SJCRH30 (cell line): Measurements from ENCODE around the gene PTPN4. TPM values are rescaled to one million over a fixed set of nuclear protein-coding genes. Genes with fewer than 3 reads are reported as not detected.

Experiments used
- DNase-seq, 2 experiments: peaks; one replicate each; pipeline ENCODE4 v3.0.0-alpha.2; 2015 to 2020
- H3K27ac ChIP-seq: fragments of 250-450 bp; sonication (Bioruptor Pico); 2 replicates; pipeline ENCODE4 v1.5.1; 2020; ENCODE audit warnings: mild to moderate bottlenecking, moderate library complexity
- H3K27me3 ChIP-seq: fragments of 250-450 bp; sonication (Bioruptor Pico); 2 replicates; pipeline ENCODE4 v1.5.1; 2020; ENCODE audit warnings: mild to moderate bottlenecking, moderate library complexity
- H3K36me3 ChIP-seq: fragments of 250-450 bp; sonication (Bioruptor Pico); 2 replicates; pipeline ENCODE4 v1.5.1; 2020; ENCODE audit warnings: mild to moderate bottlenecking, moderate library complexity
- H3K4me1 ChIP-seq: fragments of 250-450 bp; sonication (Bioruptor Pico); 2 replicates; pipeline ENCODE4 v1.5.1; 2020; ENCODE audit warnings: mild to moderate bottlenecking, moderate library complexity
- H3K4me3 ChIP-seq: fragments of 250-450 bp; sonication (Bioruptor Pico); 2 replicates; pipeline ENCODE4 v1.5.1; 2020; ENCODE audit warnings: mild to moderate bottlenecking, moderate library complexity
- H3K9me3 ChIP-seq: fragments of 250-450 bp; sonication (Bioruptor Pico); replicated peaks from 2 replicates; pipeline ENCODE4 v1.5.1; 2020; ENCODE audit warnings: mild to moderate bottlenecking, moderate library complexity
- total RNA-seq: library from RNA; depleted of rRNA; stranded (reverse); fragments of >200 nt; shearing (Covaris generic); gene quantifications from 2 replicates; pipeline ENCODE4 v1.2.3, GENCODE V29; 2014

PTPN4 gene
- total RNA-seq, 1 experiment from 2014 or later = 30.8 TPM

- Histone ChIP-seq H3K4me3 (no peak overlapping the region), H3K27ac (no peak overlapping the region), H3K36me3 (no peaks in the 10 kb centered on the region), H3K27me3 (no peaks in the 10 kb centered on the region), H3K4me1 (no peaks in the 10 kb centered on the region; the same call in 1 of the 2 replicates), H3K9me3 (no peaks in the 10 kb centered on the region)
- no peak for DNase-seq
Observed at GRCh38 chr2:119929537-119929936, 169.8 kb downstream of the PTPN4 start.

GRCh38 chr2:119932809-119933208 is 173.1 kb downstream of the PTPN4 start:
- Histone ChIP-seq H3K27ac (no peak overlapping the region), H3K9me3 (no peaks in the 10 kb centered on the region), H3K4me3 (no peak overlapping the region), H3K27me3 (no peaks in the 10 kb centered on the region), H3K36me3 (peaks cover 4% of the 10 kb centered on the region; the same call in 1 of the 2 replicates), H3K4me1 (no peaks in the 10 kb centered on the region; the same call in 1 of the 2 replicates)
- no peak for DNase-seq

- Histone ChIP-seq H3K4me1 (no peaks in the 10 kb centered on the region; the same call in 1 of the 2 replicates), H3K9me3 (no peaks in the 10 kb centered on the region), H3K36me3 (peaks cover 8% of the 10 kb centered on the region; the same call in 1 of the 2 replicates), H3K4me3 (no peak overlapping the region), H3K27me3 (no peaks in the 10 kb centered on the region), H3K27ac (no peak overlapping the region)
- DNase-seq = no peak
Observed at GRCh38 chr2:119934319-119934718, 174.6 kb downstream of the PTPN4 start.

GRCh38 chr2:119937680-119938079 is 178.0 kb downstream of the PTPN4 start:
- Histone ChIP-seq H3K9me3 (no peaks in the 10 kb centered on the region), H3K27ac (no peak overlapping the region)
- DNase-seq = no peak

GRCh38 chr2:119939915-119940314 is 180.2 kb downstream of the PTPN4 start:
- Histone ChIP-seq H3K4me1 (no peaks in the 10 kb centered on the region), H3K27ac (no peak overlapping the region), H3K9me3 (no peaks in the 10 kb centered on the region), H3K27me3 (no peaks in the 10 kb centered on the region), H3K36me3 (peaks cover 8% of the 10 kb centered on the region; the same call in 1 of the 2 replicates), H3K4me3 (no peak overlapping the region)
- no peak for DNase-seq

More at GRCh38 chr2:119937680-119938079, 178.0 kb downstream of the PTPN4 start:
- Histone ChIP-seq H3K36me3 (peaks cover 8% of the 10 kb centered on the region; the same call in 1 of the 2 replicates), H3K4me1 (no peaks in the 10 kb centered on the region; the same call in 1 of the 2 replicates), H3K4me3 (no peak overlapping the region), H3K27me3 (no peaks in the 10 kb centered on the region)

GRCh38 chr2:119940856-119941255 is 181.1 kb downstream of the PTPN4 start:
- DNase-seq = no peak
- 0 out of 2 replicates have a peak, but pooled peaks cover 4% of the 10 kb centered on the region for H3K36me3 ChIP-seq
- no peaks in the 10 kb centered on the region for H3K27me3 ChIP-seq
- no peak overlapping the region for H3K4me3 ChIP-seq
- H3K27ac ChIP-seq = no peak overlapping the region
- H3K4me1 ChIP-seq = no peaks in the 10 kb centered on the region
- H3K9me3 ChIP-seq = no peaks in the 10 kb centered on the region

GRCh38 chr2:119941388-119941787 is 181.7 kb downstream of the PTPN4 start:
- DNase-seq = no peak
- no peak overlapping the region for H3K4me3 ChIP-seq
- no peaks in the 10 kb centered on the region for H3K27me3 ChIP-seq
- no peaks in the 10 kb centered on the region for H3K4me1 ChIP-seq
- no peak overlapping the region for H3K27ac ChIP-seq
- H3K9me3 ChIP-seq = no peaks in the 10 kb centered on the region
- H3K36me3 ChIP-seq = peaks cover 4% of the 10 kb centered on the region; the same call in 1 of the 2 replicates

GRCh38 chr2:119941981-119942513 is 182.3 kb downstream of the PTPN4 start:
- no peak overlapping the region for H3K27ac ChIP-seq

GRCh38 chr2:119943058-119943457 is 183.3 kb downstream of the PTPN4 start:
- Histone ChIP-seq H3K4me1 (no peaks in the 10 kb centered on the region), H3K27me3 (no peaks in the 10 kb centered on the region), H3K27ac (no peak overlapping the region), H3K4me3 (no peak overlapping the region), H3K9me3 (no peaks in the 10 kb centered on the region), H3K36me3 (peaks cover 6% of the 10 kb centered on the region; the same call in 1 of the 2 replicates)
- DNase-seq = no peak

More at GRCh38 chr2:119941981-119942513, 182.3 kb downstream of the PTPN4 start:
- Histone ChIP-seq H3K4me1 (no peaks in the 10 kb centered on the region), H3K36me3 (peaks cover 4% of the 10 kb centered on the region; the same call in 1 of the 2 replicates), H3K27me3 (no peaks in the 10 kb centered on the region), H3K9me3 (no peaks in the 10 kb centered on the region), H3K4me3 (no peak overlapping the region)
- no peak for DNase-seq

- Histone ChIP-seq H3K27ac (no peak overlapping the region), H3K36me3 (peaks cover 2% of the 10 kb centered on the region; the same call in 1 of the 2 replicates), H3K27me3 (no peaks in the 10 kb centered on the region), H3K4me1 (no peaks in the 10 kb centered on the region), H3K4me3 (no peak overlapping the region), H3K9me3 (no peaks in the 10 kb centered on the region)
- DNase-seq = no peak
Observed at GRCh38 chr2:119947535-119947934, 187.8 kb downstream of the PTPN4 start.

- no peak overlapping the region for H3K4me3 ChIP-seq
- H3K36me3 ChIP-seq = peaks cover 6% of the 10 kb centered on the region; the same call in 1 of the 2 replicates
- DNase-seq = no peak
- H3K27ac ChIP-seq = no peak overlapping the region
- no peaks in the 10 kb centered on the region for H3K9me3 ChIP-seq
- no peaks in the 10 kb centered on the region for H3K27me3 ChIP-seq
- H3K4me1 ChIP-seq = no peaks in the 10 kb centered on the region
Observed at GRCh38 chr2:119950966-119951365, 191.2 kb downstream of the PTPN4 start.

- DNase-seq = no peak
- no peaks in the 10 kb centered on the region for H3K27me3 ChIP-seq
- H3K9me3 ChIP-seq = no peaks in the 10 kb centered on the region
- no peak overlapping the region for H3K4me3 ChIP-seq
- H3K36me3 ChIP-seq = peaks cover 24% of the 10 kb centered on the region
- no peak overlapping the region for H3K27ac ChIP-seq
- no peaks in the 10 kb centered on the region; the same call in 1 of the 2 replicates for H3K4me1 ChIP-seq
Observed at GRCh38 chr2:119958670-119959268, 199.0 kb downstream of the PTPN4 start.

GRCh38 chr2:119960821-119961220 is 201.1 kb downstream of the PTPN4 start:
- Histone ChIP-seq H3K4me3 (no peak overlapping the region), H3K9me3 (no peaks in the 10 kb centered on the region), H3K4me1 (no peaks in the 10 kb centered on the region; the same call in 1 of the 2 replicates), H3K27me3 (no peaks in the 10 kb centered on the region), H3K36me3 (peaks cover 27% of the 10 kb centered on the region), H3K27ac (no peak overlapping the region)
- DNase-seq = peak in 1 of 2 experiments; percentile 4

GRCh38 chr2:119981896-119982295 is 222.2 kb downstream of the PTPN4 start:
- H3K27me3 ChIP-seq = no peaks in the 10 kb centered on the region
- H3K36me3 ChIP-seq = no peaks in the 10 kb centered on the region; the same call in 1 of the 2 replicates
- DNase-seq = no peak
- no peak overlapping the region for H3K4me3 ChIP-seq
- H3K27ac ChIP-seq = no peak overlapping the region
- no peaks in the 10 kb centered on the region for H3K9me3 ChIP-seq
- H3K4me1 ChIP-seq = no peaks in the 10 kb centered on the region

- DNase-seq = no peak
- no peaks in the 10 kb centered on the region for H3K9me3 ChIP-seq
- H3K36me3 ChIP-seq = no peaks in the 10 kb centered on the region; the same call in 1 of the 2 replicates
- H3K4me3 ChIP-seq = no peak overlapping the region
- H3K27ac ChIP-seq = no peak overlapping the region
- H3K4me1 ChIP-seq = no peaks in the 10 kb centered on the region
- no peaks in the 10 kb centered on the region for H3K27me3 ChIP-seq
Observed at GRCh38 chr2:119982506-119982905, 222.8 kb downstream of the PTPN4 start.
